Measurements from ENCODE around the gene SLC28A3.

The SLC28A3 gene

GRCh38 chr9:84230355-84231145 lies 110.0 kb downstream of the SLC28A3 start:
- no peak for FAIRE-seq

- FAIRE-seq = no peak
Measured at GRCh38 chr9:84229191-84229590, 111.4 kb downstream of the SLC28A3 start.

GRCh38 chr9:84228130-84228720 lies 112.3 kb downstream of the SLC28A3 start:
- FAIRE-seq = no peak

GRCh38 chr9:84226126-84226525 lies 114.4 kb downstream of the SLC28A3 start:
- no peak for FAIRE-seq
